NCI-H446 treated with DMSO at 0.1 percent for 48 hours (cell line): ENCODE data around the gene PLEKHD1.

Source experiments
- DNase-seq: peaks from one replicate; lab custom pipeline; 2025; lab: John Stamatoyannopoulos, UW

The PLEKHD1 gene

GRCh38 chr14:69547701-69548348, 63.3 kb downstream of the PLEKHD1 start:
- no peak for DNase-seq

- DNase-seq = no peak
Observed at GRCh38 chr14:69548566-69548965, 64.0 kb downstream of the PLEKHD1 start.

GRCh38 chr14:69551511-69551910, 67.0 kb downstream of the PLEKHD1 start:
- no peak for DNase-seq

GRCh38 chr14:69553252-69553651, 68.7 kb downstream of the PLEKHD1 start:
- no peak for DNase-seq

GRCh38 chr14:69554500-69554899, 70.0 kb downstream of the PLEKHD1 start:
- peak; percentile 32 for DNase-seq

- DNase-seq = no peak
Observed at GRCh38 chr14:69558774-69559173, 74.2 kb downstream of the PLEKHD1 start.

- peak; percentile 78 for DNase-seq
Observed at GRCh38 chr14:69559581-69560011, 75.1 kb downstream of the PLEKHD1 start.

DNA sequence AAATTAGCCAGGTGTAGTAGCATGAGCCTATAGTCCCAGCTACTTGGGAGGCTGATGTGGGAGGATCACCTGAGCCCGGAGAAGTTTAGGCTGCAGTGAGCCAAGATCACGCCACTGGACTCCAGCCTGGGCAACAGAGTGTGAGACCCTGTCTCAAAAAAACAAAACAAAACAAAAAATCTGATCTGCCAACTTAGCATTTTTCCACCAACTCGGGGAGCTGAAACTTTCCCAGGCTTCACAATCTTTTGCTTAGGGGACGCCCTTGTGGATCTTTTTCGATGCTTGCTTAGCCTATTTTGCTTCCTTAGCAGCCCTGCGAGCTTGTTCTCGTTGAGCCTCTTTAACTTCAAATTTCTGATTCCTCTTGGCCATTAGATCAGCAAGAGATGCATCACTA, 76.3 kb downstream of the PLEKHD1 start:
- no peak for DNase-seq

DNA sequence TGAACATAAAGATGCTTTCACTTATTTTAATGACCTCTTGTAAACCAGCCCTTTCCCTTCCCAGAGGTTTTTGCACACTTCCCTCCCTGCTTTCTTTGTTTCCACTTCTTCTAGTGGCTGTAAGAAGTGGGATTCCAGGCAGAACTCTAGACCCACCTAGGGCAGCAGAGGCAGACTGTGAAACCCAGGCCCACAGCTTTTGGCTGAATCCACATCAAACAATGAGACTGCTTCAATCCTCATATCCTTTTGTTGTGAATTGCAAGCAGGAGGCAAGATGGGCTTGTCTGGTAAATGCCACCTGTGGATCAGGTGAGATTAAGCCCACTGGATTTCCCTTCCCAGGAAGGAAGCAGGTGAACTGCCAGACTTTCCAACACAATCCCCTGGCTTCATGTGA, 77.4 kb downstream of the PLEKHD1 start:
- DNase-seq = no peak

- no peak for DNase-seq
Observed at GRCh38 chr14:69567563-69567962, 83.0 kb downstream of the PLEKHD1 start.

GRCh38 chr14:69569859-69570258, 85.3 kb downstream of the PLEKHD1 start:
- no peak for DNase-seq

GRCh38 chr14:69570836-69571330, 86.4 kb downstream of the PLEKHD1 start:
- DNase-seq = no peak

DNA sequence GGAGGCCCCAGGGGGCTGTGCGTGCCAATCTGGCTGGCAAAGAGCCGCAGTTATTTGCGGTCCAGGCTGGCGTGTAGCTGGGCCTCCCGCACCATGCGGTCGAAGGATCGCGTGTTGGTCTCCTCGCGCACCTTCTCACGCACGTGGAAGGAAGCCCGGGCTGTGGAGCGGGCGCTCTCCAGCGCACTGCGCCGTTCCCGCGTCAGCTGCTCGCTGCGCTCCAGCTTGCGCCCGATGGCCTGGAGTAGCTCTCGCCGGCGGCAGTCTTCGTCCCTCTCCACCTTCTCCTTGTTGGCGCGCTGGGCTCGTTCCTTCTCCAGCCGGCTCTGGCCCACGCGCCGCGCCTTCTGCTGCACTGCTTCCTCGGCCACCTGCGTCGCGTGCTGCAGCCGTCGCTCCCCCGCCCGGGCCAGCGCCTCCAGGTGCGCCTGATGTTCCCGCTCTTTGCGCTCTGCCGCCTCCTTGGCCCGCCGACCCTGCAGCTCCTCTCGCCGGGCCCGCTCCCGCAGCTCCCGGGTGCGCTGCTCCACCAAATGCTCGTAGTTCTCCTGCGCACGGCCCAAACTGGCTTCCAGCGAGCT, 87.0 kb downstream of the PLEKHD1 start:
- no peak for DNase-seq

- no peak for DNase-seq
Observed at GRCh38 chr14:69572030-69572840, 87.7 kb downstream of the PLEKHD1 start.

GRCh38 chr14:69572841-69573135, 88.3 kb downstream of the PLEKHD1 start:
- no peak for DNase-seq

DNA sequence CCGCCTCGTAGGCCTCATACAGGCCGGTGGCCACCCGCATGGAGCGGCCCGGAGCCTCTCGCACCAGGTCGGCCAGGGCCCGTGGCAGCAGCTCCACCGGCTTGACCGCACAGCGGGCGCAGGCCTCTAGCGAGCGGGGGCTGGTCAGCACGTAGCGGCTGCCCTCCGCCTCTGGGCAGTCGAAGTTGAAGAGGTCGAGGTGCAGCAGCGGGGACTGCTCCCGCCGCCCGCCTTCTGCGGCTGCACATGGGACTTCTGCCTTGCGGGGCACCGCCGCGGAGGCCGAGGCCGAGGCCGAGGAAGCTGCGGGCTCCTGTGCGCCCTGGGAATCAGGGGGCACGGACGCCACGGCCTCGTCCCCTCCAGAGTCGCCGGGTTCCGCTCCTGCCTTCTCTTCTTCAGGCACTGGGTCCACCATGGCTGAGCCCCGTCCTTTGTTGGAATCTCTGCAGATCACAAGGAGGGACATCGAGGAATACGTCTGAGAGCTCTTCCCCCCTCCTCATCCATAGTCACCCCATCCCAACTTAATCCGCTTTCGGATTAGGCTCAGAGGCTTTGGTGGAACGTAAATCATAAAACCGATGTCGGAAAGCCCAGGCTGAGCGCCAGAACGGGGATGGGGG, 88.8 kb downstream of the PLEKHD1 start:
- DNase-seq = no peak

DNA sequence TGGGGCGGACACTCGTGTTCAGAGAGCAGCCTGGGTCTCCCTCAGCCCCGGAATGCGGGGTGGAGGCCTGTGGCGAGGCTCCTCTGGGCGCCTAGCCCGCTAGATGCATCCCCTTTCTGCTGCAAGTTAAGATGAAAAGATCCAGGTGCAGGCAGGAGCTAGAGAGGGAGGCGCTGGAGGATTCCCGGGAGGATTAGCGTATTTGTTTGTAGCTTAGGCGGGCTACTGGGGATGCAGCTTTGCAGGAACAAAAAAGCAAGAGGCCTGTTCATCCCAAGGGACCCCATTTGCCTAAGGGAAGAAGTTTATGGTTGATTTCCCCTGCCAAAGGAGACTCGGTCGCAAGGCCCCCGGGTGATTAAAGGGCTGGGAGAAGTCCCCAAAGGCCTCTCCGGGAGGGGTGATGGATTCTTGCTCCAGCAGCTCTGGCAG, 89.3 kb downstream of the PLEKHD1 start:
- DNase-seq = no peak

DNA sequence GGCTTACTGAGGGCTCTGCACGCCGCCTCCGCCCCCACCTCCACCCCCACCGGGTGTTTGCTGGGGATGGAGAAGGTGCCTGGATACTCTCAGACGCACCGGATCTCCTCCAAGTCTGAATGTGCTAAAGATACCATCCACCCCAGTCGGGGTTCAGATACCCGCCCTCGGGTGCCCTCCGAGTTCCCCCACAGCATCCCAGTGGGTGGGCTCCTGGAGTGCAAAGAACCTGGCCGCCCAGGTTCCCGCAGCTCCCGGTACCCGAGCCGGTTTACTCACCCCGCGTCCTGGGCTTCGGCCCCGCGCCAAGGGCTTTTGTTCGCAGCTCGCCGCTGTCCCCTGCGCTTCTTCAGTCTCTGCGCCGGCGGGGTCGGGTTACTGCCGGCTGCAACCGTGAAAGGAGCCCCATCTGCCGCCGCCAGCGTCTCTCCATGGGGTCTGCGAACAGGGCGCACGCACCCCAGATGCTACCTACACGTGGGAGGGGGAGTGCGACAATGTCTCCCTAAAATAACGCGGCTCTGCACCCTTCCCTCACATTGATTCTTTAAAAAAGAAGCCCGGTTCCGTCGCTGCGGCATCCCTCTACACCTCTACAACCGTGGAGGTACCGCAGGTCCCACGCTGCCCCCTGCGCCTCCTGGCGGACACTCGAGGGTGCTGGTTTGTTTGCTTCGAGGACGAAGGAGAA, 89.9 kb downstream of the PLEKHD1 start, which contains the start of gene CCDC177:
Gene CCDC177, minus strand, starts transcription at position 609 of the 691 bp plus-strand sequence. CDS start 1,249 bp downstream, outside the sequence.
- no peak for DNase-seq

DNA sequence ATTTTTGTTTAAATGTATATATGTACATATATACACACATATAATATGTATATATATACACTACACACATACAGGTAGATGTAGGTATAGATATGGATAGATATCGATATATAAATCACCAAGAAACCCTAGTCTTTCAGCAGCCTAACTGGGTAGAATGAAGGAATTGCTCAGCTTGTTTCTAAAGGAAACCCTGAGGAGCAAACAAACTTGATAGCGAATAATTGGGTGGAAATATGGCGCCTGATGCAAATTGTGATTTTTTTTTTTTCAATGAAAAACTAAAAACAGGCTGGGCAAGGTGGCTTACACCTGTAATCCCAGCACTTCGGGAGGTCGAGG, 90.4 kb downstream of the PLEKHD1 start:
- no peak for DNase-seq

GRCh38 chr14:69579476-69579875, 94.9 kb downstream of the PLEKHD1 start:
- DNase-seq = no peak

GRCh38 chr14:69580009-69580577, 95.6 kb downstream of the PLEKHD1 start:
- no peak for DNase-seq
